Skeletal muscle satellite cell (primary cell): Measurements from ENCODE around the gene PCDHB7.
"Not testable (repeated sequence)": the region's sequence is repeated elsewhere in the genome, so short reads cannot be mapped to it uniquely, and the experiment has no call there.

Source experiments
- H3K27me3 ChIP-seq: 2 replicates; pipeline ENCODE4 v1.7.0; 2013; ENCODE audit warnings: low read length; ENCODE audit not compliant: control insufficient read depth, insufficient read depth
- H3K36me3 ChIP-seq: 2 replicates; pipeline ENCODE4 v1.7.0; 2013; ENCODE audit warnings: mild to moderate bottlenecking, control low read depth, low read length; ENCODE audit not compliant: insufficient read depth
- H3K4me1 ChIP-seq: 2 replicates; pipeline ENCODE4 v1.7.0; 2013; ENCODE audit warnings: low read length; ENCODE audit not compliant: control insufficient read depth, insufficient read depth
- H3K4me2 ChIP-seq: 2 replicates; pipeline ENCODE4 v1.7.0; 2013; ENCODE audit warnings: mild to moderate bottlenecking, low read length
- H3K4me3 ChIP-seq: 2 replicates; pipeline ENCODE4 v1.7.0; 2013; ENCODE audit warnings: low read length
- H3K9ac ChIP-seq: 2 replicates; pipeline ENCODE4 v1.7.0; 2013; ENCODE audit warnings: mild to moderate bottlenecking, low read depth, low read length, moderate library complexity
- H3K9me3 ChIP-seq: replicated peaks from 2 replicates; pipeline ENCODE4 v1.7.0; 2013; ENCODE audit warnings: mild to moderate bottlenecking, control low read depth, low read length

Gene PCDHB7

DNA sequence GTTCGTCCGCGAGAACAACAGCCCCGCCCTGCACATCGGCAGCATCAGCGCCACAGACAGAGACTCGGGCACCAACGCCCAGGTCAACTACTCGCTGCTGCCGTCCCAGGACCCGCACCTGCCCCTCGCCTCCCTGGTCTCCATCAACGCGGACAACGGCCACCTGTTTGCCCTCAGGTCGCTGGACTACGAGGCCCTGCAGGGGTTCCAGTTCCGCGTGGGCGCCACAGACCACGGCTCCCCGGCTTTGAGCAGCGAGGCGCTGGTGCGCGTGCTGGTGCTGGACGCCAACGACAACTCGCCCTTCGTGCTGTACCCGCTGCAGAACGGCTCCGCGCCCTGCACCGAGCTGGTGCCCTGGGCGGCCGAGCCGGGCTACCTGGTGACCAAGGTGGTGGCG is 37.8 kb downstream of the PCDHB7 start:
- H3K4me3 ChIP-seq, H3K36me3 ChIP-seq, H3K9ac ChIP-seq, H3K9me3 ChIP-seq, H3K4me1 ChIP-seq, H3K27me3 ChIP-seq, H3K4me2 ChIP-seq: not testable (repeated sequence)

DNA sequence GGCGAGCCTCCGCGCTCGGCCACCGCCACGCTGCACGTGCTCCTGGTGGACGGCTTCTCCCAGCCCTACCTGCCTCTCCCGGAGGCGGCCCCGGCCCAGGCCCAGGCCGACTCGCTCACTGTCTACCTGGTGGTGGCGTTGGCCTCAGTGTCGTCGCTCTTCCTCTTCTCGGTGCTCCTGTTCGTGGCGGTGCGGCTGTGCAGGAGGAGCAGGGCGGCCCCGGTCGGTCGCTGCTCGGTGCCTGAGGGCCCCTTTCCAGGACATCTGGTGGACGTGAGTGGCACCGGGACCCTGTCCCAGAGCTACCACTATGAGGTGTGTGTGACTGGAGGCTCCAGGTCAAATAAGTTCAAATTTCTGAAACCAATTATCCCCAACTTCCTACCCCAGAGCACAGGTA is 38.4 kb downstream of the PCDHB7 start:
- H3K36me3 ChIP-seq, H3K9me3 ChIP-seq: not testable (repeated sequence)

DNA sequence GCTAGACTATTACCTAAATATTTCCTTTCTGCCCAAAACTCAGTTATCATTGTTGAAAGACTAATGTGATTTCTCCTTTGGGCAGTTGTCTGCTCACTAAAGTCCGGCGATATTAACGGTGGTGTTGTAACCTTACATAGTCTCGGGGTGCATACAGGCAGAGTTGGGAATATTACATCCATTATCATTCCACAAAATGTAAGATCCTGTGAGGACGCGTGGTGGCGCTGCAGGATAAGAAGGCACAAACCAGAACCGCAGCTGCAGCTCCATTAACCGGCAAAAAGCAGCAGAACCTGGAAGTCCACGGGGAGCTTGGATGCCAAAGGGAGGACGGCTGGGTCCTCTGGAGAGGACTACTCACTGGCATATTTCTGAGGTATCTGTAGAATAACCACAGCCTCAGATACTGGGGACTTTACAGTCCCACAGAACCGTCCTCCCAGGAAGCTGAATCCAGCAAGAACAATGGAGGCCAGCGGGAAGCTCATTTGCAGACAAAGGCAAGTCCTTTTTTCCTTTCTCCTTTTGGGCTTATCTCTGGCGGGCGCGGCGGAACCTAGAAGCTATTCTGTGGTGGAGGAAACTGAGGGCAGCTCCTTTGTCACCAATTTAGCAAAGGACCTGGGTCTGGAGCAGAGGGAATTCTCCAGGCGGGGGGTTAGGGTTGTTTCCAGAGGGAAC is 41.4 kb downstream of the PCDHB7 start, which contains the start of gene PCDHB13:
PCDHB13 (plus strand) TSS at position 264 of the 684 bp plus-strand sequence; CDS start at position 469, 205 bp downstream.
- H3K4me1 ChIP-seq, H3K36me3 ChIP-seq, H3K9me3 ChIP-seq, H3K9ac ChIP-seq, H3K27me3 ChIP-seq, H3K4me2 ChIP-seq: not testable (repeated sequence)
- H3K4me3 ChIP-seq: peak within 1 kb of the TSS; percentile 42

More for the DNA sequence above, 38.4 kb downstream of the PCDHB7 start:
- H3K4me3 ChIP-seq, H3K9ac ChIP-seq, H3K4me2 ChIP-seq, H3K27me3 ChIP-seq, H3K4me1 ChIP-seq: not testable (repeated sequence)

DNA sequence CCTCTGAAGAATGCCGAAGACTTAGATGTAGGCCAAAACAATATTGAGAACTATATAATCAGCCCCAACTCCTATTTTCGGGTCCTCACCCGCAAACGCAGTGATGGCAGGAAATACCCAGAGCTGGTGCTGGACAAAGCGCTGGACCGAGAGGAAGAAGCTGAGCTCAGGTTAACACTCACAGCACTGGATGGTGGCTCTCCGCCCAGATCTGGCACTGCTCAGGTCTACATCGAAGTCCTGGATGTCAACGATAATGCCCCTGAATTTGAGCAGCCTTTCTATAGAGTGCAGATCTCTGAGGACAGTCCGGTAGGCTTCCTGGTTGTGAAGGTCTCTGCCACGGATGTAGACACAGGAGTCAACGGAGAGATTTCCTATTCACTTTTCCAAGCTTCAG is 42.1 kb downstream of the PCDHB7 start:
- H3K4me1 ChIP-seq, H3K4me2 ChIP-seq, H3K9me3 ChIP-seq, H3K9ac ChIP-seq, H3K4me3 ChIP-seq, H3K27me3 ChIP-seq, H3K36me3 ChIP-seq: not testable (repeated sequence)

DNA sequence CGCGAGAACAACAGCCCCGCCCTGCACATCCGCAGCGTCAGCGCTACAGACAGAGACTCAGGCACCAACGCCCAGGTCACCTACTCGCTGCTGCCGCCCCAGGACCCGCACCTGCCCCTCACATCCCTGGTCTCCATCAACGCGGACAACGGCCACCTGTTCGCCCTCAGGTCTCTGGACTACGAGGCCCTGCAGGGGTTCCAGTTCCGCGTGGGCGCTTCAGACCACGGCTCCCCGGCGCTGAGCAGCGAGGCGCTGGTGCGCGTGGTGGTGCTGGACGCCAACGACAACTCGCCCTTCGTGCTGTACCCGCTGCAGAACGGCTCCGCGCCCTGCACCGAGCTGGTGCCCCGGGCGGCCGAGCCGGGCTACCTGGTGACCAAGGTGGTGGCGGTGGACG is 43.1 kb downstream of the PCDHB7 start:
- not testable (repeated sequence) for H3K9me3 ChIP-seq, H3K27me3 ChIP-seq, H3K4me2 ChIP-seq, H3K36me3 ChIP-seq, H3K9ac ChIP-seq, H3K4me1 ChIP-seq, H3K4me3 ChIP-seq

DNA sequence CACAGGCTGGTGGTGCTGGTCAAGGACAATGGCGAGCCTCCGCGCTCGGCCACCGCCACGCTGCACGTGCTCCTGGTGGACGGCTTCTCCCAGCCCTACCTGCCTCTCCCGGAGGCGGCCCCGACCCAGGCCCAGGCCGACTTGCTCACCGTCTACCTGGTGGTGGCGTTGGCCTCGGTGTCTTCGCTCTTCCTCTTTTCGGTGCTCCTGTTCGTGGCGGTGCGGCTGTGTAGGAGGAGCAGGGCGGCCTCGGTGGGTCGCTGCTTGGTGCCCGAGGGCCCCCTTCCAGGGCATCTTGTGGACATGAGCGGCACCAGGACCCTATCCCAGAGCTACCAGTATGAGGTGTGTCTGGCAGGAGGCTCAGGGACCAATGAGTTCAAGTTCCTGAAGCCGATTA is 43.6 kb downstream of the PCDHB7 start:
- not testable (repeated sequence) for H3K4me1 ChIP-seq

DNA sequence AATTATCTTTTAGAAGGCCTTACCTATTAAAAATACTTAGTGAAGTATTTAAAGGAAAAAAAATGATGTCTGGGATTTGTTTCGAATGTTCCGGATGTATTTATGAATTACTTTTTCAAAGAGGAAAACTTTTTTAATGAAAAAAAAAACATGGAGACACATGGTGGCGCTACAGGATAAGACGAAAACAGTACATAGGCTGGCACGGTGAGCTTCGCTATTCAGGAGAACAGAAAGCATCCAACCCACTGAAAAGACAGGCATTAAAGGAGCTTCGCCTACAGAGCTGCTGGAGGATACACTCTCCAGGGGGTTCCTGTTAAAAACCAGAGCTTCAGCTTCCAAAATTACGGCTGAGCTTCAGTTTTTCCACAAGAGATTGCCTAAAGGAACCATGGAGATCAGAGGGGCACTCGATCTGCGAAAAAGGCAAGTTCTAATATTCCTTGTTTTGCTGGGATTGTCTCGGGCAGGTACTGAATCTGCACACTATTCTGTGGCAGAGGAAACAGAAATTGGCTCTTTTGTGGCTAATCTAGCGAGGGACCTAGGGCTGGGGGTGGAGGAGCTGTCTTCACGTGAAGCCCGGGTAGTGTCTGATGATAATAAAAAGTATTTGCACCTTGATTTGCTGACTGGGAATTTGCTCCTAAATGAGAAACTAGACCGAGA is 50.8 kb downstream of the PCDHB7 start, which contains the start of gene PCDHB14:
PCDHB14 (plus strand) TSS at position 232 of the 672 bp plus-strand sequence; CDS start at position 395, 163 bp downstream.
- Histone ChIP-seq H3K9me3 (no peaks in the 10 kb centered on the region), H3K36me3 (no peaks in the 10 kb centered on the region), H3K9ac (no peak within 1 kb of the TSS), H3K4me3 (peak within 1 kb of the TSS; percentile 60), H3K4me2 (peak within 1 kb of the TSS; percentile 65), H3K4me1 (no peaks in the 10 kb centered on the region), H3K27me3 (no peaks in the 10 kb centered on the region)

More for the DNA sequence above, 43.6 kb downstream of the PCDHB7 start:
- not testable (repeated sequence) for H3K9me3 ChIP-seq, H3K4me3 ChIP-seq, H3K4me2 ChIP-seq, H3K27me3 ChIP-seq, H3K9ac ChIP-seq, H3K36me3 ChIP-seq

DNA sequence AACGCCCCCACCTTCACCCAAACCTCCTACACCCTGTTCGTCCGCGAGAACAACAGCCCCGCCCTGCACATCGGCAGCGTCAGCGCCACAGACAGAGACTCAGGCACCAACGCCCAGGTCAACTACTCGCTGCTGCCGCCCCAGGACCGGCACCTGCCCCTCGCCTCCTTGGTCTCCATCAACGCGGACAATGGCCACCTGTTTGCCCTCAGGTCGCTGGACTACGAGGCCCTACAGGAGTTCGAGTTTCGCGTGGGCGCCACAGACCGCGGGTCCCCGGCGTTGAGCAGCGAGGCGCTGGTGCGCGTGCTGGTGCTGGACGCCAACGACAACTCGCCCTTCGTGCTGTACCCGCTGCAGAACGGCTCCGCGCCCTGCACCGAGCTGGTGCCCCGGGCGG is 52.4 kb downstream of the PCDHB7 start:
- H3K9ac ChIP-seq, H3K4me3 ChIP-seq, H3K4me1 ChIP-seq, H3K4me2 ChIP-seq, H3K36me3 ChIP-seq, H3K27me3 ChIP-seq, H3K9me3 ChIP-seq: not testable (repeated sequence)

DNA sequence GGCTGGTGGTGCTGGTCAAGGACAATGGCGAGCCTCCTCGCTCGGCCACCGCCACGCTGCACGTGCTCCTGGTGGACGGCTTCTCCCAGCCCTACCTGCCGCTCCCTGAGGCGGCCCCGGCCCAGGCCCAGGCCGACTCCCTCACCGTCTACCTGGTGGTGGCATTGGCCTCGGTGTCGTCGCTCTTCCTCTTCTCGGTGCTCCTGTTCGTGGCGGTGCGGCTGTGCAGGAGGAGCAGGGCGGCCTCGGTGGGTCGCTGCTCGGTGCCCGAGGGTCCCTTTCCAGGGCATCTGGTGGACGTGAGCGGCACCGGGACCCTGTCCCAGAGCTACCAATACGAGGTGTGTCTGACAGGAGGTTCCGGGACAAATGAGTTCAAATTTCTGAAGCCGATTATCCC is 53.0 kb downstream of the PCDHB7 start:
- not testable (repeated sequence) for H3K4me3 ChIP-seq, H3K9me3 ChIP-seq, H3K9ac ChIP-seq, H3K27me3 ChIP-seq, H3K4me2 ChIP-seq, H3K4me1 ChIP-seq, H3K36me3 ChIP-seq
